Measurements from ENCODE around the gene RPS8.
"Not testable (repeated sequence)": the region's sequence is repeated elsewhere in the genome, so short reads cannot be mapped to it uniquely, and the experiment has no call there.

The RPS8 gene

GRCh38 chr1:44803062-44803311 lies 27.6 kb downstream of the RPS8 start:
- DNase-seq (no peak), ATAC-seq (no peak)

GRCh38 chr1:44803312-44804095 lies 28.2 kb downstream of the RPS8 start:
- ATAC-seq (no peak), DNase-seq (no peak)

- ATAC-seq = no peak
Observed at GRCh38 chr1:44805311-44806024, 30.1 kb downstream of the RPS8 start.

GRCh38 chr1:44806025-44806703 lies 30.8 kb downstream of the RPS8 start:
- no peak for DNase-seq
- no peak for ATAC-seq

More at GRCh38 chr1:44805311-44806024, 30.1 kb downstream of the RPS8 start:
- DNase-seq = no peak

- DNase-seq (no peak), ATAC-seq (peak; percentile 4)
Observed at GRCh38 chr1:44806704-44807363, 31.5 kb downstream of the RPS8 start, which contains the start of gene DYNLT4. TSS of gene DYNLT4 (minus strand) at chr1:44807351. CDS start at chr1:44806668, 683 bp downstream.

GRCh38 chr1:44807364-44808062 lies 32.2 kb downstream of the RPS8 start:
- DNase-seq (peak; percentile 93), ATAC-seq (peak; percentile 63)

GRCh38 chr1:44808063-44808937 lies 33.0 kb downstream of the RPS8 start, which contains the start of gene BTBD19:
TSS of gene BTBD19 (plus strand) at chr1:44808523. CDS start at chr1:44808821, 298 bp downstream.
- DNase-seq (peak; percentile 88), ATAC-seq (peak; percentile 58)

- DNase-seq = peak; percentile 87
- peak; percentile 50 for ATAC-seq
Observed at GRCh38 chr1:44808938-44809917, 33.9 kb downstream of the RPS8 start.

- DNase-seq = peak; percentile 49
- no peak for ATAC-seq
Observed at GRCh38 chr1:44810101-44810761, 34.9 kb downstream of the RPS8 start.

GRCh38 chr1:44810762-44811105 lies 35.4 kb downstream of the RPS8 start:
- not testable (repeated sequence) for DNase-seq, ATAC-seq

GRCh38 chr1:44811234-44811633 lies 35.9 kb downstream of the RPS8 start:
- ATAC-seq (no peak), DNase-seq (no peak)

- no peak for DNase-seq
- no peak for ATAC-seq
Observed at GRCh38 chr1:44812822-44813543, 37.6 kb downstream of the RPS8 start.

GRCh38 chr1:44815926-44816325 lies 40.6 kb downstream of the RPS8 start:
- ATAC-seq, DNase-seq: not testable (repeated sequence)

GRCh38 chr1:44817307-44817706 lies 42.0 kb downstream of the RPS8 start:
- DNase-seq (no peak), ATAC-seq (no peak)

- ATAC-seq = no peak
- no peak for DNase-seq
Observed at GRCh38 chr1:44817771-44818495, 42.6 kb downstream of the RPS8 start.

GRCh38 chr1:44819196-44819607 lies 43.9 kb downstream of the RPS8 start:
- ATAC-seq = no peak
- DNase-seq = no peak

GRCh38 chr1:44819608-44820327 lies 44.4 kb downstream of the RPS8 start:
- peak; percentile 97 for ATAC-seq
- DNase-seq = peak; percentile 85
